Measurements from ENCODE around the gene GBGT1. TPM values are rescaled to one million over a fixed set of nuclear protein-coding genes. Genes with fewer than 3 reads are reported as not detected.
A peak's percentile ranks its signal among the peaks of the same experiment; 100 is the strongest.

The GBGT1 gene
- total RNA-seq, 2 donors from 2014 or later: 2.2 to 2.3 TPM

DNA sequence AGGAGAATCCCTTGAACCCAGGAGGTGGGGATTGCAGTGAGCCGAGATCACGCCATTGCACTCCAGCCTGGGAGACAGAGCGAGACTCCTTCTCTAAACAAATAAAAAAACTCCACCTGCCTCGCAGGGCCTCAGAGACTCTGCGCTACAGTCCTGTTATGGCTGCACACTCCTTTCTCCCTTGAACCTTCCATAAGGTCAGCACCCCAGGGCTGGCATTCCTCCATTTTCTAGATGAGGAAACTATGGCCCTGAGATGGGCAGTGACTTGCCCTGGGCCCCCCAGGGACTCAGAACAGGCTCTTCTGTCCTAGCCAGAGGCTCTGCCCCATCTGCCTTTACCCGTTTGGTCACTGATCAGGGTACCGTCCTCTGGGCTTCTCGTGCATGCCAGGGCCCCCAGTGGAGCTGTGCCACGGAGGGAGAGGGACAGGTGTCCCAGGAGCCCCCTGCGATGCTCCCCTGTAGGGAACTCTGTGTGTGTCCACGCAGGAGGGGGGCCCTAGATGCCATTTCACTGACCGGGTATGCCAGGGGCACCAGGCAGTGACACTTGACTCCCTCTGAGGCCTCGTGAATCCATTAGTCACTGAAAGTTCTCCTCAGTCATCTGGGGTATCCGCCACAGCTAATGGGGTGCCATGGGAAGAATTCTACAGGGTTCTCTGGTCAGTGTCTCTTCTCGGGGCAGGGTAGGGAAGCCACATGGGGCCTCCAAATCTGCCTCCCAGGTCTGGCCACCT lies 58.8 kb downstream of the GBGT1 start:
- peaks cover 15% of the 10 kb centered on the region for H3K36me3 Mint-ChIP-seq (ENCODE audit: low read depth)
- ATAC-seq: no peak
- DNase-seq: peak in 1 of 3 donors; percentile 2
- H3K4me1 Mint-ChIP-seq: peaks cover 10% of the 10 kb centered on the region
- peak overlapping the region; percentile 50 for H3K4me3 Mint-ChIP-seq
- H3K27ac Mint-ChIP-seq: peak overlapping the region; percentile 78
- no peaks in the 10 kb centered on the region for H3K9me3 ChIP-seq (ENCODE audit: control insufficient read depth, low read length, poor library complexity, severe bottlenecking)
- H3K27me3 Mint-ChIP-seq: no peaks in the 10 kb centered on the region

DNA sequence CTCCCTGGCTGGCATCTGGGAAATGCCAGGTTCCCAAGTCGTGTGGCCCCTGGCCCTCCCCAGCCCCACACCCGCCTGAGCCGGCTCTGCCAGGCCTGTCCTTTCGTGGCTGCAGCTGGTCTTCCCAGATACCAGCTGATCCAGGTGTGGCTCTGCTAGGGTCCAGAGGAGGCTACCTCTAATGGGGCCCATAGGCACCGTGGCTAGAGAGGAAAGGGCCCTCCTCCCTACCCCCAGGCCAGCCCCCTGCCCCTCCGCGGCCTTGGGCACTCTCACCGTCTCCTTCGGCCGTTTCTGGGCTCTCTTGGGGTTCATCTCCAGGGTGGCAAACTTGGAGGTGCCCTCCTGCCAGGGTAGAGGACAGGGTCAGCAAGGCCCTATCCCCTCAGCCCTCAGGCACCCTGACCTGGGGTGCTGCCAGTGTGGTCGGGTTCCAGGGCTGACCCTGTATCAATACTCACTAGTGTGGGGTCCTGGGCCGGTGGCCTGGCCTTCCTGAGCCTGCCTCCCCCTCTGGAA lies 59.7 kb downstream of the GBGT1 start:
- no peaks in the 10 kb centered on the region for H3K9me3 ChIP-seq (ENCODE audit: control insufficient read depth, low read length, poor library complexity, severe bottlenecking)
- ATAC-seq (no peak), DNase-seq (peak in 1 of 3 donors; percentile 4)
- Mint-ChIP-seq H3K27me3 (no peaks in the 10 kb centered on the region), H3K36me3 (ENCODE audit: low read depth) (peaks cover 15% of the 10 kb centered on the region), H3K4me3 (no peak overlapping the region), H3K4me1 (peaks cover 10% of the 10 kb centered on the region), H3K27ac (peak overlapping the region; percentile 78)

- Mint-ChIP-seq H3K36me3 (ENCODE audit: low read depth) (peaks cover 15% of the 10 kb centered on the region), H3K4me3 (peak overlapping the region; percentile 56), H3K27ac (peak overlapping the region; percentile 95)
Observed at GRCh38 chr9:133103183-133103986, 60.3 kb downstream of the GBGT1 start.

More at GRCh38 chr9:133103183-133103986, 60.3 kb downstream of the GBGT1 start:
- Mint-ChIP-seq H3K27me3 (no peaks in the 10 kb centered on the region), H3K4me1 (peaks cover 10% of the 10 kb centered on the region)
- ATAC-seq (peak; percentile 50), DNase-seq (peak in 1 of 3 donors; percentile 50)
- no peaks in the 10 kb centered on the region for H3K9me3 ChIP-seq (ENCODE audit: control insufficient read depth, low read length, poor library complexity, severe bottlenecking)

Other genes with a start within 250 kb of the GBGT1 start
- gene TSC1, start 219.3 kb downstream of the GBGT1 start, total RNA-seq: 10 to 100 TPM; 51.2 to 58.3 TPM
- gene GFI1B, start 185.2 kb downstream of the GBGT1 start, total RNA-seq: 10 to 100 TPM in 1 of 2 donors, 1 to 10 TPM in 1; 1.1 to 29.3 TPM
- 10 to 100 TPM; 38.9 to 46.6 TPM for gene GTF3C5, start 132.9 kb downstream of the GBGT1 start, total RNA-seq
- gene CEL, start 101.9 kb downstream of the GBGT1 start, total RNA-seq: under 1 TPM in 1 of 2 donors, not detected in 1; 0.42 TPM
- 100 to 1,000 TPM; 150 to 236 TPM for gene RALGDS, start 42.7 kb downstream of the GBGT1 start, total RNA-seq
- gene OBP2B, start 45.3 kb upstream of the GBGT1 start, total RNA-seq: not detected
- 1 to 10 TPM; 2.1 to 3.8 TPM for gene ABO, start 111.3 kb upstream of the GBGT1 start, total RNA-seq
- gene SURF6, start 172.3 kb upstream of the GBGT1 start, total RNA-seq: 10 to 100 TPM; 13.6 to 14.0 TPM
- 10 to 100 TPM; 23.4 to 23.6 TPM for gene MED22, start 184.2 kb upstream of the GBGT1 start, total RNA-seq
- 1,000 to 10,000 TPM; 2,417 to 2,552 TPM for gene RPL7A, start 184.3 kb upstream of the GBGT1 start, total RNA-seq
- gene SURF1, start 192.6 kb upstream of the GBGT1 start, total RNA-seq: 10 to 100 TPM; 34.9 to 46.9 TPM
- 10 to 100 TPM; 14.1 to 16.0 TPM for gene SURF2, start 192.6 kb upstream of the GBGT1 start, total RNA-seq
- 100 to 1,000 TPM; 116 to 124 TPM for gene SURF4, start 212.1 kb upstream of the GBGT1 start, total RNA-seq
- gene STKLD1, start 212.5 kb upstream of the GBGT1 start, total RNA-seq: under 1 TPM; 0.72 to 0.81 TPM

Measured in T-helper 17 cell (primary cell).